HFFc6 (cell line): ENCODE results near the gene CHST5. TPM values are rescaled to one million over a fixed set of nuclear protein-coding genes. Genes with fewer than 3 reads are reported as not detected.

Experiments used
- DNase-seq: peaks from one replicate; pipeline ENCODE4 v3.0.0-alpha.2; 2018
- H3K27ac Mint-ChIP-seq: 2 replicates; pipeline ENCODE4 v1.8.0; 2020; ENCODE audit warnings: mild to moderate bottlenecking, mixed read lengths
- H3K27me3 Mint-ChIP-seq: 2 replicates; pipeline ENCODE4 v1.8.0; 2021; ENCODE audit warnings: mild to moderate bottlenecking, moderate library complexity, mixed read lengths; ENCODE audit not compliant: insufficient read depth
- H3K36me3 Mint-ChIP-seq: 2 replicates; pipeline ENCODE4 v1.8.0; 2021; ENCODE audit warnings: low read depth, mixed read lengths
- H3K4me1 Mint-ChIP-seq: 2 replicates; pipeline ENCODE4 v1.8.0; 2020; ENCODE audit warnings: low read depth, mixed read lengths
- H3K4me3 Mint-ChIP-seq: 2 replicates; pipeline ENCODE4 v1.8.0; 2020; ENCODE audit warnings: mild to moderate bottlenecking, moderate library complexity, mixed read lengths
- H3K9me3 Mint-ChIP-seq: 2 replicates; pipeline ENCODE4 v1.8.0; 2020; ENCODE audit warnings: mild to moderate bottlenecking, mixed read lengths
- long read RNA-seq: library from polyadenylated mRNA; unstranded; transcript quantifications from one replicate; pipeline ENCODE4 v2.0.0, GENCODE V29; 2019
- total RNA-seq, 6 experiments: library from RNA; stranded (reverse); fragmentation: NEBNext Ultra II Directional; extraction: Animal tissue kit (Norgen Biotek cat#: 25700); gene quantifications; 2 replicates in 1 of 6; 3 replicates in 5 of 6; pipeline ENCODE4 v1.2.3, GENCODE V29; 2021
- TF ChIP-seq, protein P1 (sequence below): fragments of 200-600 bp; sonication (generic); IDR thresholded peaks from 2 replicates; pipeline ENCODE4 v1.5.0; 2021; ENCODE audit warnings: antibody characterized with exemption, mild to moderate bottlenecking

CHST5 gene
- total RNA-seq: not detected
- long read RNA-seq: 0 reads

DNA sequence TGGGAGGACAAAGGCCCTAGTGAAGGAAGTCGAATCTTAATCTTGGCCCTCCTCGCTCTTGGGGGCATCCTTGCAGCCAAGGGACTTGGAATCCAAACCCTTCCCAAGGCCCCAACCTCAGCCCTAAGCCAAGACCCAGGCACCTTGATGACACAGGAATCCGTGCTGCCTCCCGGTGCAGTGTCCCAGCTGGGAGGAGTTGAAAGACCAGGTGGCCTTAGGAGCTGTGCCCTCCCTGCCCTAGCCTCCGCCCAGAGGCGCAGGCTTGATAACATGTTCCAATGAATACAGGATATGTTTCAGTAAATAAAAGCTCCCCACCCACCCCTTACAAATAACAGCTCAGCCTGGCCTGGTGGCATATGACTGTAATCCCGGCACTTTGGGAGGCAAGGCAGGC lies at the start of gene CHST5:
CHST5 (minus strand) TSS at position 208 of the 400 bp plus-strand sequence. CDS start 5,724 bp downstream, outside the sequence.
- H3K4me1 Mint-ChIP-seq: no peaks in the 10 kb centered on the region
- H3K27me3 Mint-ChIP-seq: peaks cover 10% of the 10 kb centered on the region
- no peak within 1 kb of the TSS for H3K27ac Mint-ChIP-seq
- TF ChIP-seq, protein P1, sequence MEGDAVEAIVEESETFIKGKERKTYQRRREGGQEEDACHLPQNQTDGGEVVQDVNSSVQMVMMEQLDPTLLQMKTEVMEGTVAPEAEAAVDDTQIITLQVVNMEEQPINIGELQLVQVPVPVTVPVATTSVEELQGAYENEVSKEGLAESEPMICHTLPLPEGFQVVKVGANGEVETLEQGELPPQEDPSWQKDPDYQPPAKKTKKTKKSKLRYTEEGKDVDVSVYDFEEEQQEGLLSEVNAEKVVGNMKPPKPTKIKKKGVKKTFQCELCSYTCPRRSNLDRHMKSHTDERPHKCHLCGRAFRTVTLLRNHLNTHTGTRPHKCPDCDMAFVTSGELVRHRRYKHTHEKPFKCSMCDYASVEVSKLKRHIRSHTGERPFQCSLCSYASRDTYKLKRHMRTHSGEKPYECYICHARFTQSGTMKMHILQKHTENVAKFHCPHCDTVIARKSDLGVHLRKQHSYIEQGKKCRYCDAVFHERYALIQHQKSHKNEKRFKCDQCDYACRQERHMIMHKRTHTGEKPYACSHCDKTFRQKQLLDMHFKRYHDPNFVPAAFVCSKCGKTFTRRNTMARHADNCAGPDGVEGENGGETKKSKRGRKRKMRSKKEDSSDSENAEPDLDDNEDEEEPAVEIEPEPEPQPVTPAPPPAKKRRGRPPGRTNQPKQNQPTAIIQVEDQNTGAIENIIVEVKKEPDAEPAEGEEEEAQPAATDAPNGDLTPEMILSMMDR: no peak
- no peak for DNase-seq
- no peaks in the 10 kb centered on the region for H3K36me3 Mint-ChIP-seq
- no peak within 1 kb of the TSS for H3K4me3 Mint-ChIP-seq
- H3K9me3 Mint-ChIP-seq: no peaks in the 10 kb centered on the region

DNA sequence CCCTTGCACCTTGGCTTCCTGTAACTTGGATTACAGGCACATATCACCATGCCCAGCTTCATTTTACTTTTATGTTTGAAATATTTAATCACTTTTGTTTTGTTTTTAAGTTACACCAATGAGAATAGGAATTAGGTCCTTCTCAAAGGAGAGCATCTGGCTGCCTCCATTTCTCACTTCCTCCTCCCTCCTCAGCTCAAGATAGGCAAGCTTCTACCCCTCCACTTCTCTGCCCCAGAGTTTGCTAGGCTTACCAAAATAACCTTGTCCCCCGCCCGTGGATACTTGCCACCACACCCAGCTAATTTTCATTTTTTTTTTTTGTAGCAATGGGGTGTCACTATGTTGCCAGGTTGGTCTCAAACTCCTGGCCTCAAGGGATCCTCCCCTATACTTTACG lies 48.2 kb upstream of the CHST5 start:
- H3K27ac Mint-ChIP-seq: no peak overlapping the region
- peaks cover 3% of the 10 kb centered on the region; the same call in 1 of the 2 replicates for H3K36me3 Mint-ChIP-seq
- TF ChIP-seq, protein P1: no peak
- no peak for DNase-seq
- peaks cover 7% of the 10 kb centered on the region; the same call in 1 of the 2 replicates for H3K4me1 Mint-ChIP-seq
- no peaks in the 10 kb centered on the region; the same call in 1 of the 2 replicates for H3K27me3 Mint-ChIP-seq
- no peaks in the 10 kb centered on the region for H3K9me3 Mint-ChIP-seq
- no peak overlapping the region for H3K4me3 Mint-ChIP-seq

DNA sequence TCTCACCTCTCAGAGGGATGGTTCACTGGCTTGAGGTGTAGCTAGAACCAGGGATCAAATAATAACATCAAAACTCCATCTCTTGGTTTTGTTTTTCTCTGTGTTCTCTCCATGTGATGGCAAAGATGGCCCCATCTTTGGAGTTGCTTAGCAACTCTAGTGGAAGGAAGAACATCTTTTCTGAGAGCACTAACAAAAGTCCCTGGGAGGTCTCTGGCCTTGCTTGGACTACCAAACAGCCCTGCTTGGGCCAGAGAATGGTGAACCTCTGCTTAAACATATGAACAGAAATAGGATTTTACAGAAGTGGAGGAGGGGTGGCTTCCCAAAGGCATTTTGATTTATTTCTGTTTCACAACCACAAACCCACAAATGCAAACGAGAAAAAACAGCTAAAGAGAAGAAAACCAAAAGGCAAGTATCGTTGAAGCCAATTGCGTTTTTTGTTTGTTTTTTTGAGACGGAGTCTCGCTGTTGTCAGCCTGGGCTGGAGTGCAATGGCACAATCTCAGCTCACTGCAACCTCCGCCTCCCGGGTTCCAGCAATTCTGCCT lies 43.5 kb upstream of the CHST5 start:
- Mint-ChIP-seq H3K9me3 (no peaks in the 10 kb centered on the region), H3K27ac (no peak overlapping the region), H3K27me3 (no peaks in the 10 kb centered on the region; the same call in 1 of the 2 replicates), H3K4me1 (peaks cover 3% of the 10 kb centered on the region; the same call in 1 of the 2 replicates), H3K4me3 (no peak overlapping the region), H3K36me3 (peaks cover 10% of the 10 kb centered on the region)
- DNase-seq: no peak
- TF ChIP-seq, protein P1: no peak

DNA sequence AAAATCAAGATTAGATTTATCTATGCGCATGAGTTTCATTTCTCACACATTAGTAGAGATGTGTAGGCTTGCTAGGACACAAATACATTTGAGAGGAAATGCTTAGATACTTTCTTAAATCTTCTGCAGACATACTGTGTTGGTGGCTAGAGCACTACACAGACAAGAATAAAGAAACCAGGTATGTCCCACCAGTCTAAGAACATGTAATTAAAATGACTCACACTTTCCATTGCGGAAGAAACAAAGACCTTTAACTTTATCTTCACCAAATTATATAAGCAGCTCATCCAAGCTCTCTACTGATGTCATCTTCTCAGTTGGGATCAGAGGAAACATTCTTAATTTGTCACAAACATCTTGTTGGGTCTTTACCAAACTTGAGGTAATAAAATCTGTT lies 42.8 kb upstream of the CHST5 start:
- H3K36me3 Mint-ChIP-seq: peaks cover 10% of the 10 kb centered on the region
- TF ChIP-seq, protein P1: no peak
- no peaks in the 10 kb centered on the region for H3K9me3 Mint-ChIP-seq
- no peaks in the 10 kb centered on the region; the same call in 1 of the 2 replicates for H3K4me1 Mint-ChIP-seq
- H3K4me3 Mint-ChIP-seq: no peak overlapping the region
- H3K27me3 Mint-ChIP-seq: no peaks in the 10 kb centered on the region; the same call in 1 of the 2 replicates
- no peak for DNase-seq
- H3K27ac Mint-ChIP-seq: no peak overlapping the region

DNA sequence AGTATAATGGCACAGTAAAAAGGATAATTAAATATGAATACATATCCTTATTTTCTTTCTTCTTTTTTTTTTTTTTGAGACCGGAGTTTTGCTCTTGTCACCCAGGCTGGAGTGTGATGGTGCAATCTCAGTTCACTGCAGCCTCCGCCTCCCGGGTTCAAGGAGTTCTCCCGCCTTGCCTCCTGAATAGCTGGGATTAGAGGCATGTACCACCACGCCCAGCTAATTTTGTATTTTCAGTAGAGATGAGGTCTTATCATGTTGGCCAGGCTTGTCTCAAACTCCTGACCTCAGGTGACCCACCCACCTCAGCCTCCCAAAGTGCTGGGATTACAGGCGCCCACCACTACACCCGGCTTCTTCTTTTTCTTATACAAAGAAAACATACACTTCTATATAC lies 42.3 kb upstream of the CHST5 start:
- no peak overlapping the region for H3K4me3 Mint-ChIP-seq
- H3K27me3 Mint-ChIP-seq: no peaks in the 10 kb centered on the region; the same call in 1 of the 2 replicates
- peaks cover 10% of the 10 kb centered on the region for H3K36me3 Mint-ChIP-seq
- TF ChIP-seq, protein P1: no peak
- no peak overlapping the region for H3K27ac Mint-ChIP-seq
- H3K9me3 Mint-ChIP-seq: no peaks in the 10 kb centered on the region
- no peak for DNase-seq
- no peaks in the 10 kb centered on the region; the same call in 1 of the 2 replicates for H3K4me1 Mint-ChIP-seq
